HepG2 (cell line): Measurements from ENCODE around the gene IL17C. TPM values are rescaled to one million over a fixed set of nuclear protein-coding genes. Genes with fewer than 3 reads are reported as not detected.

Experiments
- AGO2 ChIP-seq: fragments of 200-400 bp; formaldehyde crosslinking; optimal IDR thresholded peaks from 2 replicates; pipeline ENCODE3; 2017; ENCODE audit warnings: mild to moderate bottlenecking, low read depth, low read length, moderate library complexity
- CHCHD3 ChIP-seq: sonication (generic); formaldehyde crosslinking; IDR thresholded peaks from 2 replicates; pipeline ENCODE4 v1.8.0; 2022; ENCODE audit warnings: mild to moderate bottlenecking, missing genetic modification reagents, moderate library complexity
- PHF8 ChIP-seq: sonication (generic); formaldehyde crosslinking; IDR thresholded peaks from 2 replicates; pipeline ENCODE4 v1.5.0; 2020; ENCODE audit warnings: missing genetic modification reagents
- SRSF1 ChIP-seq: fragments of 200-400 bp; formaldehyde crosslinking; optimal IDR thresholded peaks from 2 replicates; pipeline ENCODE3; 2017; ENCODE audit warnings: mild to moderate bottlenecking, low read depth, low read length, moderate library complexity
- TMF1 ChIP-seq: sonication (generic); formaldehyde crosslinking; IDR thresholded peaks from 2 replicates; pipeline ENCODE4 v1.8.1; 2022; ENCODE audit warnings: low read depth, missing genetic modification reagents
- ZBTB38 ChIP-seq: sonication (generic); formaldehyde crosslinking; IDR thresholded peaks from 2 replicates; pipeline ENCODE4 v1.5.1; 2020; ENCODE audit warnings: mild to moderate bottlenecking, missing genetic modification reagents
- ZFP82 ChIP-seq: sonication (generic); formaldehyde crosslinking; IDR thresholded peaks from 2 replicates; pipeline ENCODE4 v1.5.1; 2020; ENCODE audit warnings: mild to moderate bottlenecking, missing genetic modification reagents, borderline replicate concordance
- ZNF224 ChIP-seq: sonication (generic); formaldehyde crosslinking; IDR thresholded peaks from 2 replicates; pipeline ENCODE4 v1.5.0; 2020; ENCODE audit warnings: mild to moderate bottlenecking, missing genetic modification reagents
- ZNF3 ChIP-seq: IDR thresholded peaks from 2 replicates; pipeline ENCODE4 v1.7.0; 2017; ENCODE audit warnings: inconsistent platforms
- ZNF431 ChIP-seq: sonication (generic); formaldehyde crosslinking; IDR thresholded peaks from 2 replicates; pipeline ENCODE4 v1.9.0; 2022; ENCODE audit warnings: missing genetic modification reagents, low read depth, mild to moderate bottlenecking, borderline replicate concordance
- ZNF616 ChIP-seq: sonication (generic); formaldehyde crosslinking; IDR thresholded peaks from 2 replicates; pipeline ENCODE4 v1.5.0; 2020; ENCODE audit warnings: low read depth, mild to moderate bottlenecking, missing genetic modification reagents
- polyA plus RNA-seq, 8 experiments: library from polyadenylated mRNA; depleted of rRNA in 3 of 8; stranded (reverse) in 7 of 8; unstranded in 1 of 8; fragments of >200 nt; fragmentation: Illumina TruSeq in 4 of 8; extraction: Trizol in 4 of 8; gene quantifications; 2 replicates each; pipeline versions ENCODE4 v1.2.1 to v1.2.3, GENCODE V29; 2011 to 2016; ENCODE audit warnings: low read depth in 4 of 8, missing spikeins in 1 of 8, mixed read lengths in 1 of 8; ENCODE audit not compliant: insufficient read depth in 1 of 8
- total RNA-seq, 5 experiments: library from RNA; depleted of rRNA; stranded (reverse); fragments of >200 nt; fragmentation: Illumina TruSeq; extraction: Trizol; gene quantifications; 2 replicates each; pipeline ENCODE4 v1.2.3, GENCODE V29; 2016; ENCODE audit warnings: low read depth in 1 of 5
- TF ChIP-seq, protein P1 (sequence below): sonication (generic); formaldehyde crosslinking; IDR thresholded peaks from 2 replicates; pipeline ENCODE4 v1.5.0; 2020; ENCODE audit warnings: mild to moderate bottlenecking, missing genetic modification reagents
- TF ChIP-seq, protein P2 (sequence below): sonication (generic); formaldehyde crosslinking; IDR thresholded peaks from 2 replicates; pipeline ENCODE4 v1.5.1; 2020; ENCODE audit warnings: missing genetic modification reagents, mild to moderate bottlenecking, borderline replicate concordance
- TF ChIP-seq, protein P3 (sequence below): sonication (generic); formaldehyde crosslinking; IDR thresholded peaks from 2 replicates; pipeline ENCODE4 v1.5.0; 2020; ENCODE audit warnings: missing genetic modification reagents, mild to moderate bottlenecking, borderline replicate concordance
- TF ChIP-seq, protein P4 (sequence below): sonication (generic); formaldehyde crosslinking; IDR thresholded peaks from 2 replicates; pipeline ENCODE4 v1.4.0; 2020; ENCODE audit warnings: mild to moderate bottlenecking, missing genetic modification reagents
- TF ChIP-seq, protein P5 (sequence below): sonication (generic); formaldehyde crosslinking; IDR thresholded peaks from 2 replicates; pipeline ENCODE4 v1.5.0; 2020; ENCODE audit warnings: mild to moderate bottlenecking, missing genetic modification reagents
- TF ChIP-seq, protein P6 (sequence below): sonication (generic); formaldehyde crosslinking; IDR thresholded peaks from 2 replicates; pipeline ENCODE4 v1.5.0; 2020; ENCODE audit warnings: missing genetic modification reagents, mild to moderate bottlenecking, borderline replicate concordance
- TF ChIP-seq, protein P7 (sequence below): sonication (generic); formaldehyde crosslinking; IDR thresholded peaks from 2 replicates; pipeline ENCODE4 v1.5.0; 2020; ENCODE audit warnings: missing genetic modification reagents, mild to moderate bottlenecking, borderline replicate concordance

Gene IL17C
- total and polyA plus RNA-seq, 2 of the 13 experiments (the other 11 are each of a cell fraction or from before 2014, with no cell fraction given): not detected

DNA sequence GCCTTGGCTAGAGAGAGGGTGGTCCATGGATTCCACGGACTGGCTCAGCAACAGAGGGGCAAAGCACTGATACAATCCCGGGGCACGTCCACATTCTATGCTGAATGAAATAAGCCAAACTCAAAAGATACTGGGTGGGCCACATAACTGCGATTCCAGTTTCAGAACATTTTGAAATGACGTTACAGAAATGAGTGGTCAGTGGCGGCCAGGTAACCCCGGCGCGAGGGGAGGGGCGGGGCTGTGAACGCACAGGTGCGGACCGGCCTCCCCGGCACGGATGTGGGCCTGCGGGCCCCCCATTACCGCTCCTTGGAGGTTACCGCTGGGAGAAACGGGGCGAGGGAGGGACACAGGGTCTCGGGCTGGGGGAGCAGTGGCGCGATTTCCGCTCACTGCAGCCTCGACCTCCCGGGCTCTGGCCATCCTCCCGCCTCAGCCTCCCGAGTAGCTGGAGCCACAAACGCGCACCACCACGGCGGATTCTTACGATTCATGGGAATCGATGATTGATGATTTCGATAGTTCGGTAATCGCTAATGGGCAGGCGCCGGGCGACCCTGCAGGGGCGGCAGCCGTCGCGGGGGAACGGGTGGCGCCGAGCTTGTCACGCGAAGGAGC is 24.0 kb downstream of the IL17C start (continued):
- TF ChIP-seq, protein P1, sequence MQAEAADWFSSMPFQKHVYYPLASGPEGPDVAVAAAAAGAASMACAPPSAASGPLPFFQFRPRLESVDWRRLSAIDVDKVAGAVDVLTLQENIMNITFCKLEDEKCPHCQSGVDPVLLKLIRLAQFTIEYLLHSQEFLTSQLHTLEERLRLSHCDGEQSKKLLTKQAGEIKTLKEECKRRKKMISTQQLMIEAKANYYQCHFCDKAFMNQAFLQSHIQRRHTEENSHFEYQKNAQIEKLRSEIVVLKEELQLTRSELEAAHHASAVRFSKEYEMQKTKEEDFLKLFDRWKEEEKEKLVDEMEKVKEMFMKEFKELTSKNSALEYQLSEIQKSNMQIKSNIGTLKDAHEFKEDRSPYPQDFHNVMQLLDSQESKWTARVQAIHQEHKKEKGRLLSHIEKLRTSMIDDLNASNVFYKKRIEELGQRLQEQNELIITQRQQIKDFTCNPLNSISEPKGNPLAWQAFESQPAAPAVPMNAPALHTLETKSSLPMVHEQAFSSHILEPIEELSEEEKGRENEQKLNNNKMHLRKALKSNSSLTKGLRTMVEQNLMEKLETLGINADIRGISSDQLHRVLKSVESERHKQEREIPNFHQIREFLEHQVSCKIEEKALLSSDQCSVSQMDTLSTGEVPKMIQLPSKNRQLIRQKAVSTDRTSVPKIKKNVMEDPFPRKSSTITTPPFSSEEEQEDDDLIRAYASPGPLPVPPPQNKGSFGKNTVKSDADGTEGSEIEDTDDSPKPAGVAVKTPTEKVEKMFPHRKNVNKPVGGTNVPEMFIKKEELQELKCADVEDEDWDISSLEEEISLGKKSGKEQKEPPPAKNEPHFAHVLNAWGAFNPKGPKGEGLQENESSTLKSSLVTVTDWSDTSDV: peak; percentile 68; the same call in 1 of the 2 replicates
- no peak for TF ChIP-seq ZNF3 (CRISPR knock-in tag)
- peak; percentile 14; the same call in 1 of the 2 replicates for TF ChIP-seq ZBTB38
- TF ChIP-seq PHF8 (CRISPR knock-in tag): 0 out of 2 replicates have a peak, but pooled peaks have one; percentile 15
- TF ChIP-seq ZFP82 (CRISPR knock-in tag): 0 out of 2 replicates have a peak, but pooled peaks have one; percentile 78
- TF ChIP-seq, protein P2, sequence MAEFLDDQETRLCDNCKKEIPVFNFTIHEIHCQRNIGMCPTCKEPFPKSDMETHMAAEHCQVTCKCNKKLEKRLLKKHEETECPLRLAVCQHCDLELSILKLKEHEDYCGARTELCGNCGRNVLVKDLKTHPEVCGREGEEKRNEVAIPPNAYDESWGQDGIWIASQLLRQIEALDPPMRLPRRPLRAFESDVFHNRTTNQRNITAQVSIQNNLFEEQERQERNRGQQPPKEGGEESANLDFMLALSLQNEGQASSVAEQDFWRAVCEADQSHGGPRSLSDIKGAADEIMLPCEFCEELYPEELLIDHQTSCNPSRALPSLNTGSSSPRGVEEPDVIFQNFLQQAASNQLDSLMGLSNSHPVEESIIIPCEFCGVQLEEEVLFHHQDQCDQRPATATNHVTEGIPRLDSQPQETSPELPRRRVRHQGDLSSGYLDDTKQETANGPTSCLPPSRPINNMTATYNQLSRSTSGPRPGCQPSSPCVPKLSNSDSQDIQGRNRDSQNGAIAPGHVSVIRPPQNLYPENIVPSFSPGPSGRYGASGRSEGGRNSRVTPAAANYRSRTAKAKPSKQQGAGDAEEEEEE (CRISPR knock-in tag): 0 out of 2 replicates have a peak, but pooled peaks have one; percentile 75
- peak; percentile 73 for TF ChIP-seq ZNF431 (CRISPR knock-in tag)
- TF ChIP-seq, protein P3, sequence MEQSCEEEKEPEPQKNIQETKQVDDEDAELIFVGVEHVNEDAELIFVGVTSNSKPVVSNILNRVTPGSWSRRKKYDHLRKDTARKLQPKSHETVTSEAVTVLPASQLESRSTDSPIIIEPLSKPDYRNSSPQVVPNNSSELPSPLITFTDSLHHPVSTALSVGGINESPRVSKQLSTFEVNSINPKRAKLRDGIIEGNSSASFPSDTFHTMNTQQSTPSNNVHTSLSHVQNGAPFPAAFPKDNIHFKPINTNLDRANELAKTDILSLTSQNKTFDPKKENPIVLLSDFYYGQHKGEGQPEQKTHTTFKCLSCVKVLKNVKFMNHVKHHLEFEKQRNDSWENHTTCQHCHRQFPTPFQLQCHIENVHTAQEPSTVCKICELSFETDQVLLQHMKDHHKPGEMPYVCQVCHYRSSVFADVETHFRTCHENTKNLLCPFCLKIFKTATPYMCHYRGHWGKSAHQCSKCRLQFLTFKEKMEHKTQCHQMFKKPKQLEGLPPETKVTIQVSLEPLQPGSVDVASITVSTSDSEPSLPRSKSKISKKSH (CRISPR knock-in tag): peak; percentile 58; the same call in 1 of the 2 replicates
- peak; percentile 13 for TF ChIP-seq SRSF1
- TF ChIP-seq, protein P4, sequence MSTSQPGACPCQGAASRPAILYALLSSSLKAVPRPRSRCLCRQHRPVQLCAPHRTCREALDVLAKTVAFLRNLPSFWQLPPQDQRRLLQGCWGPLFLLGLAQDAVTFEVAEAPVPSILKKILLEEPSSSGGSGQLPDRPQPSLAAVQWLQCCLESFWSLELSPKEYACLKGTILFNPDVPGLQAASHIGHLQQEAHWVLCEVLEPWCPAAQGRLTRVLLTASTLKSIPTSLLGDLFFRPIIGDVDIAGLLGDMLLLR: peak; percentile 15; the same call in 1 of the 2 replicates
- no peak for TF ChIP-seq ZNF616
- TF ChIP-seq, protein P5, sequence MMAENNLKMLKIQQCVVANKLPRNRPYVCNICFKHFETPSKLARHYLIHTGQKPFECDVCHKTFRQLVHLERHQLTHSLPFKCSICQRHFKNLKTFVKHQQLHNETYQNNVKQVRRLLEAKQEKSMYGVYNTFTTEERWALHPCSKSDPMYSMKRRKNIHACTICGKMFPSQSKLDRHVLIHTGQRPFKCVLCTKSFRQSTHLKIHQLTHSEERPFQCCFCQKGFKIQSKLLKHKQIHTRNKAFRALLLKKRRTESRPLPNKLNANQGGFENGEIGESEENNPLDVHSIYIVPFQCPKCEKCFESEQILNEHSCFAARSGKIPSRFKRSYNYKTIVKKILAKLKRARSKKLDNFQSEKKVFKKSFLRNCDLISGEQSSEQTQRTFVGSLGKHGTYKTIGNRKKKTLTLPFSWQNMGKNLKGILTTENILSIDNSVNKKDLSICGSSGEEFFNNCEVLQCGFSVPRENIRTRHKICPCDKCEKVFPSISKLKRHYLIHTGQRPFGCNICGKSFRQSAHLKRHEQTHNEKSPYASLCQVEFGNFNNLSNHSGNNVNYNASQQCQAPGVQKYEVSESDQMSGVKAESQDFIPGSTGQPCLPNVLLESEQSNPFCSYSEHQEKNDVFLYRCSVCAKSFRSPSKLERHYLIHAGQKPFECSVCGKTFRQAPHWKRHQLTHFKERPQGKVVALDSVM: peak; percentile 99
- TF ChIP-seq CHCHD3: 0 out of 2 replicates have a peak, but pooled peaks have one; percentile 83
- TF ChIP-seq AGO2: peak; percentile 33
- TF ChIP-seq, protein P6, sequence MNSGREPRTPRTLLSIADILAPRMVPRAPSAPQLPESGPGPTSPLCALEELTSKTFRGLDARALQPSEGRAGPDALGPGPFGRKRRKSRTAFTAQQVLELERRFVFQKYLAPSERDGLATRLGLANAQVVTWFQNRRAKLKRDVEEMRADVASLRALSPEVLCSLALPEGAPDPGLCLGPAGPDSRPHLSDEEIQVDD (CRISPR knock-in tag): no peak; the same call in 1 of the 2 replicates
- TF ChIP-seq ZNF224 (CRISPR knock-in tag): peak; percentile 94
- TF ChIP-seq, protein P7, sequence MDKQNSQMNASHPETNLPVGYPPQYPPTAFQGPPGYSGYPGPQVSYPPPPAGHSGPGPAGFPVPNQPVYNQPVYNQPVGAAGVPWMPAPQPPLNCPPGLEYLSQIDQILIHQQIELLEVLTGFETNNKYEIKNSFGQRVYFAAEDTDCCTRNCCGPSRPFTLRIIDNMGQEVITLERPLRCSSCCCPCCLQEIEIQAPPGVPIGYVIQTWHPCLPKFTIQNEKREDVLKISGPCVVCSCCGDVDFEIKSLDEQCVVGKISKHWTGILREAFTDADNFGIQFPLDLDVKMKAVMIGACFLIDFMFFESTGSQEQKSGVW (CRISPR knock-in tag): peak; percentile 48; the same call in 1 of the 2 replicates
- TF ChIP-seq TMF1 (CRISPR knock-in tag): 0 out of 2 replicates have a peak, but pooled peaks have one; percentile 17
